Tibial nerve (tissue), 3 donors: ENCODE results near the gene WEE2.

Experiments
- CTCF ChIP-seq, 5 experiments: fragments of 200-600 bp in 3 of 5; fragments of 450-650 bp in 2 of 5; sonication (generic) in 3 of 5; IDR thresholded peaks; one replicate each; pipeline ENCODE4 v1.5.1; 2016 to 2019; ENCODE audit warnings: antibody characterized with exemption in 5 of 5, mild to moderate bottlenecking in 3 of 5, moderate library complexity in 2 of 5
- POLR2A ChIP-seq, 2 donors: fragments of 450-650 bp; IDR thresholded peaks; one replicate each; pipeline ENCODE4 v1.6.1; 2017; ENCODE audit warnings: antibody characterized with exemption in 2 of 2, mild to moderate bottlenecking in 2 of 2, moderate library complexity in 2 of 2

- no peak for TF ChIP-seq CTCF (IDR thresholded peaks at IDR 0.05)
- TF ChIP-seq POLR2A (IDR thresholded peaks at IDR 0.05), result no peak
Observed at GRCh38 chr7:141729020-141729419, 20.9 kb downstream of the WEE2 start.
